ENCODE results near the gene ITGAV. TPM values are rescaled to one million over a fixed set of nuclear protein-coding genes. Genes with fewer than 3 reads are reported as not detected.

The ITGAV gene
- total RNA-seq, 4 donors from 2014 or later: 69.8 to 84.7 (median 78.8) TPM

DNA sequence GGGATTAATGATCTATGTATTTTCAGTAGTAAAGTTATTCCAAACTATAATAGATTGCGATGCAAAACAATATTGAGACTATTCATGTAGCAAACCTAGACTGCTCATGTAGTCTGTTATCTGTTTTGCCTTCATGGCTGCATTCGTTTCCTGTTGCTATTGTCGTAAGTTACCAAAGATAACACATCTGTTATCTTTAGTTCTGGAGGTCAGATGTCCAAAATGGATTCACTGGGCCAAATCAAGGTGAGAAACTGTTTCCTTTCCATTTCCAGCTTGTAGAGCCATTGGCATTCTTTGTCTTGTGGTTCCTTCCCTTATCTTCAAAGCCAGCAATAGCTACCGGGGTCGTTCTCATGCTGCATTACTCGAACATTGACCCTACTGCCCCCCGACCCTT lies 20.9 kb downstream of the ITGAV start:
- TF ChIP-seq, protein P1, sequence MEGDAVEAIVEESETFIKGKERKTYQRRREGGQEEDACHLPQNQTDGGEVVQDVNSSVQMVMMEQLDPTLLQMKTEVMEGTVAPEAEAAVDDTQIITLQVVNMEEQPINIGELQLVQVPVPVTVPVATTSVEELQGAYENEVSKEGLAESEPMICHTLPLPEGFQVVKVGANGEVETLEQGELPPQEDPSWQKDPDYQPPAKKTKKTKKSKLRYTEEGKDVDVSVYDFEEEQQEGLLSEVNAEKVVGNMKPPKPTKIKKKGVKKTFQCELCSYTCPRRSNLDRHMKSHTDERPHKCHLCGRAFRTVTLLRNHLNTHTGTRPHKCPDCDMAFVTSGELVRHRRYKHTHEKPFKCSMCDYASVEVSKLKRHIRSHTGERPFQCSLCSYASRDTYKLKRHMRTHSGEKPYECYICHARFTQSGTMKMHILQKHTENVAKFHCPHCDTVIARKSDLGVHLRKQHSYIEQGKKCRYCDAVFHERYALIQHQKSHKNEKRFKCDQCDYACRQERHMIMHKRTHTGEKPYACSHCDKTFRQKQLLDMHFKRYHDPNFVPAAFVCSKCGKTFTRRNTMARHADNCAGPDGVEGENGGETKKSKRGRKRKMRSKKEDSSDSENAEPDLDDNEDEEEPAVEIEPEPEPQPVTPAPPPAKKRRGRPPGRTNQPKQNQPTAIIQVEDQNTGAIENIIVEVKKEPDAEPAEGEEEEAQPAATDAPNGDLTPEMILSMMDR (IDR thresholded peaks at IDR 0.05): no peak
- no peak for TF ChIP-seq POLR2A (IDR thresholded peaks at IDR 0.05)
- intact Hi-C loops (cut with DNase I; ENCODE audit: low total_unique reads): no loop called here
- DNase-seq (ENCODE audit: low spot score in 2 of 2): no peak
- 88 to 92% methylated on average over 7 of the region's 7 CpGs for WGBS, 2 donors
- H3K4me3 ChIP-seq (ENCODE audit: low read depth, poor library complexity, severe bottlenecking): no peak overlapping the region

DNA sequence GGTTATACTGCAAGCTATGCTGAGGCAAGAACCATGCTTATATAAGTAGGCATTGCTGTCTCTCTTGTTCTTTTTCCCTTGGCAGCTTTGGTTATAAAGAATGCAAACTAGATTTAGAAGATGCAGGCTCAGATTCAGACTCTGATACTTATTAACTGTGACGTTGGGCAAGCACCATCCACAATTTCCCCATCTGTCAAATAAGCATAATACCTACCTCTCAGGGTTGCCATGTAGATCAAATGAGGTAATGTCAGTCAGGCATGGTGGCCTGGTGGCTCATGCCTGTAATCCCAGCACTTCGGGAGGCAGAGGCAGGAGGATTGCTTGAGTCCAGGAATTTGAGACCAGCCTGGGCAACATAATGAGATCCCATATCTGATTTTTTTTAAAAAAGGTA lies 21.7 kb downstream of the ITGAV start:
- WGBS, 2 donors: 73 to 77% methylated on average over 2 of the region's 2 CpGs
- H3K4me3 ChIP-seq (ENCODE audit: low read depth, poor library complexity, severe bottlenecking): no peak overlapping the region
- intact Hi-C loops (cut with DNase I; ENCODE audit: low total_unique reads): no loop called here
- no peak for DNase-seq (ENCODE audit: low spot score in 2 of 2)
- TF ChIP-seq, protein P1 (IDR thresholded peaks at IDR 0.05): no peak
- no peak for TF ChIP-seq POLR2A (IDR thresholded peaks at IDR 0.05)

DNA sequence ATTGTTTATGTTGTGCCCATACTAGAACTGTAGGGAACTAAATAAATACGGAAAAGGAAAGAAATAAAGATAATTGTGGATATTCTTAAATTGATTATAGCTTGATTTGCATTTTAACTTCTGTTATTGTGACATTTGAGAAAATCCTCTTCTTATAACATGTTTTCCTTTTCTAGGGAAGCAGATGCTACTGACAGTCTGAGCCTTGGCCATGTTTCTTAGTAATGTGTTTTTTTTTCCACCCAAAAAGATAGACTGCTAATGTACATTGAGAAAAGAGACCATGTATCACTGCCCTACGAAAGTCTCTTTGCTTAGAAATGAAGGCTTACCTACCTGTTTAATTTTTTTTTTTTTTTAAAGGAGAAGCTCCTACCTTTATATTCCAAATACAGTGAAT lies 22.2 kb downstream of the ITGAV start:
- 83 to 91% methylated on average over 2 of the region's 2 CpGs for WGBS, 2 donors
- TF ChIP-seq, protein P1 (IDR thresholded peaks at IDR 0.05): no peak
- no peak for TF ChIP-seq POLR2A (IDR thresholded peaks at IDR 0.05)
- H3K4me3 ChIP-seq (ENCODE audit: low read depth, poor library complexity, severe bottlenecking): no peak overlapping the region
- intact Hi-C loops (cut with DNase I; ENCODE audit: low total_unique reads): no loop called here
- DNase-seq (ENCODE audit: low spot score in 2 of 2): no peak

DNA sequence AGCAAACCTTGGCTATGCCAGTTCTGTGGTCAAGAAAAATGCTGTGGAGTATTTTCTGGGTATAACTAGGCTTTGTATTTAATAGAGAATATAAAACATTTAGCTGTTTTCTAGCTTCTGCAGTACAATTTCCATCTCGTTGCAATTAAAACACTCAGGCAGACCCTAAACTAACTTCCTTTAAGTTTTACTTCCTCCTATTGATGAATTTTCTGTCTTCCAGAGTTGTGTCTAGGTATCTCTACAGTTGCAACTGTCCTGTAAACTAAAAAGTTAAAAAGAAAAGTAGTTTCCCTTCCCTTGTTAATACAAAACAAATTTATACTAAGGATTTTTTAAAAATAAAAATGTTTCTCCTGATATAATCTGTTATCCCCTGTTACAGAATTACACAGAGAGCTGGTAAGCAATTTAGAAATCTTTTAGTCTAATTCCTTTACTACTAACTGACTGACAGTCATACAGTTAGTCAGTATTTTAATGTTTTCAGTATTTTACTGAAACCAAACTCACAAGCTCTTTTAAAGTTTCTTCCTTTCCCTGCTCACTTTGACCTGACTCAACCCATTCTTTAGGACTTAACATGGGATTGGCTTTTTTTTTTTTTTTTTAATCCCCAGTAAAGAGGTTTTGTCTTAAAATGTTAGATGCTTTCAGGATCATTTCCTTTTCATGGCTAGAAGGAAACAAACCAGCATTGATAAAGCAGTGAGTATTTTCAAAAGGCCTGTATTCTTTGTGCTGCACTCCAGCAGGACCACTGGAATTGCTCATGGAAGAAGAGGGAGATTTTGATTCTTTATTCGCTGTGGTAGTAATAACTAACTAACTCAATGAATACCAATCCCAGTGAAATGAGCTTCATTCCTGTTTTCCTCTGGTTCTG lies 22.9 kb downstream of the ITGAV start:
- no peak overlapping the region for H3K4me3 ChIP-seq (ENCODE audit: low read depth, poor library complexity, severe bottlenecking)
- intact Hi-C loops (cut with DNase I; ENCODE audit: low total_unique reads): no loop called here
- DNase-seq (ENCODE audit: low spot score in 2 of 2): no peak
- no peak for TF ChIP-seq POLR2A (IDR thresholded peaks at IDR 0.05)
- TF ChIP-seq, protein P1 (IDR thresholded peaks at IDR 0.05): no peak
- WGBS, 2 donors: 56 to 66% methylated on average over 2 of the region's 2 CpGs

DNA sequence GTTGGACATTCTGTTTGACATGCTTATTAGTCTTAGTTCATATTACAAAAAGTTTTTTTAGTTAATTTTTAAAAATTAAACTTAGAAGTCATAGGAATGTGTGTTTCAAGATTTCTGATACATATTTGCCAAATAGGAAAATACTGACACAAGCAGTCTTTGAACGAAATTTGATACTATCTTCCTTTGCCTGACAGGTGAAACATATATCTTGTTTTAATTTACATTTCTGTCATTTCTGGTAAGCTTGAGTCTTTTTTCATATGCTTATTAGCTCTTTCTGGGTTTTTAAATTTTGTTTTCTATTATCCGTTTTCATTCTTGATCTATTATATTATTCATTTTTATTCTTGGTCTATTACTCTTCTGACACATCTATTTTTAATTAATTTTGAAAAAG lies 24.5 kb downstream of the ITGAV start:
- intact Hi-C loops (cut with DNase I; ENCODE audit: low total_unique reads): no loop called here
- TF ChIP-seq, protein P1 (IDR thresholded peaks at IDR 0.05): no peak
- TF ChIP-seq POLR2A (IDR thresholded peaks at IDR 0.05): no peak
- H3K4me3 ChIP-seq (ENCODE audit: low read depth, poor library complexity, severe bottlenecking): no peak overlapping the region
- DNase-seq (ENCODE audit: low spot score in 2 of 2): no peak
- 62 to 63% methylated on average over 2 of the region's 2 CpGs for WGBS, 2 donors

Measured in lower leg skin (tissue), 4 donors.